GM12878 (cell line): ENCODE measurements around the gene NCKAP5. TPM values are rescaled to one million over a fixed set of nuclear protein-coding genes. Genes with fewer than 3 reads are reported as not detected.

Experiments used
- ATAC-seq: fragments of 200-7000 bp; cut with Tn5 transposase; 3 replicates; pipeline ENCODE4 v1.9.1; 2020; ENCODE audit warnings: mild to moderate bottlenecking, moderate library complexity
- BruUV-seq: library from RNA; stranded (reverse); fragments of 400-500 nt; replicated peaks from 2 replicates; lab custom pipeline; 2021; lab: Mats Ljungman, UMichigan
- CTCF ChIA-PET: fragments of 300-600 bp; sonication (Branson Sonifier 250); formaldehyde crosslinking; extraction: SDS; loops from one replicate; lab custom pipeline; 2021; ENCODE audit warnings: inconsistent platforms; lab: Yijun Ruan, JAX
- POLR2A ChIA-PET: fragments of 350-600 bp; formaldehyde crosslinking; extraction: SDS; loops from one replicate; lab custom pipeline; 2021; ENCODE audit warnings: inconsistent platforms; lab: Charles Lee
- RAD21 ChIA-PET: fragments of 300-600 bp; sonication (Branson Sonifier 250); formaldehyde crosslinking; loops from one replicate; lab custom pipeline; 2023; ENCODE audit warnings: antibody characterized with exemption; ENCODE audit not compliant: unreplicated experiment; lab: Charles Lee
- SMC1A ChIA-PET: fragments of 300-600 bp; sonication (Branson Sonifier 250); formaldehyde crosslinking; loops from one replicate; lab custom pipeline; 2023; ENCODE audit not compliant: unreplicated experiment, uncharacterized antibody; lab: Charles Lee
- DNase-seq: peaks from one replicate; pipeline ENCODE4 v3.0.0-alpha.2; 2011; ENCODE audit warnings: low read depth, low spot score
- FAIRE-seq: peaks from 3 replicates; lab custom pipeline; 2011; peaks lifted over from hg19 to GRCh38; lab: Jason Lieb, UNC
- H2AFZ ChIP-seq: 2 replicates; pipeline ENCODE4 v1.6.0; 2011; ENCODE audit warnings: low read depth, low read length, control low read depth; ENCODE audit not compliant: control insufficient read depth
- H3K27ac ChIP-seq: 2 replicates; pipeline ENCODE4 v1.5.1; 2011; ENCODE audit warnings: control low read depth; ENCODE audit not compliant: control insufficient read depth, insufficient read depth
- H3K27me3 ChIP-seq, 2 experiments: replicated peaks in 1 of 2; 2 replicates each; pipeline versions ENCODE4 v1.6.0 to v1.6.1; 2011; ENCODE audit warnings: low read length in 1 of 2; ENCODE audit not compliant: control insufficient read depth in 2 of 2, insufficient read depth in 2 of 2
- H3K36me3 ChIP-seq, 2 experiments: 2 replicates each; pipeline ENCODE4 v1.5.1; 2011; ENCODE audit warnings: low read length in 1 of 2; ENCODE audit not compliant: control insufficient read depth in 2 of 2, insufficient read depth in 2 of 2
- H3K4me1 ChIP-seq: 2 replicates; pipeline ENCODE4 v1.6.1; 2011; ENCODE audit warnings: mild to moderate bottlenecking, low read length, moderate library complexity, mixed read lengths; ENCODE audit not compliant: control insufficient read depth, insufficient read depth
- H3K4me2 ChIP-seq: 2 replicates; pipeline ENCODE4 v1.6.0; 2011; ENCODE audit warnings: control low read depth; ENCODE audit not compliant: control insufficient read depth, insufficient read depth
- H3K4me3 ChIP-seq: fragments of 200-600 bp; sonication (generic); 2 replicates; pipeline ENCODE4 v1.5.1; 2016
- H3K79me2 ChIP-seq: 2 replicates; pipeline ENCODE4 v1.6.0; 2011; ENCODE audit warnings: low read length; ENCODE audit not compliant: control insufficient read depth, insufficient read depth
- H3K9ac ChIP-seq: 2 replicates; pipeline ENCODE4 v1.8.0; 2011; ENCODE audit warnings: low read length, control low read depth, mixed read lengths; ENCODE audit not compliant: control insufficient read depth, insufficient read depth
- H3K9me3 ChIP-seq: replicated peaks from 3 replicates; pipeline ENCODE4 v1.5.1; 2011; ENCODE audit warnings: mild to moderate bottlenecking, low read length; ENCODE audit not compliant: control insufficient read depth, insufficient read depth
- H4K20me1 ChIP-seq: 2 replicates; pipeline ENCODE4 v1.6.0; 2011; ENCODE audit not compliant: control insufficient read depth, insufficient read depth
- CEBPB ChIP-seq, 2 experiments: fragments of 150-350 bp in 1 of 2; IDR thresholded peaks; 2 replicates each; pipeline ENCODE4 v1.6.1; 2012 to 2014; ENCODE audit warnings: low read depth in 2 of 2, low read length in 2 of 2, borderline replicate concordance in 1 of 2, inconsistent platforms in 1 of 2
- ETV6 ChIP-seq, 2 experiments: fragments of 450-650 bp in 1 of 2; IDR thresholded peaks in 1 of 2; conservative IDR thresholded peaks in 1 of 2; 2 replicates each; pipeline ENCODE4 v1.6.1; 2014; ENCODE audit warnings: antibody characterized with exemption in 1 of 2, borderline replicate concordance in 1 of 2, low read depth in 1 of 2, mild to moderate bottlenecking in 1 of 2, moderate library complexity in 1 of 2
- IKZF2 ChIP-seq, 2 experiments: fragments of 450-650 bp; IDR thresholded peaks; 2 replicates each; pipeline ENCODE4 v1.6.1; 2017; ENCODE audit warnings: mild to moderate bottlenecking in 2 of 2, moderate library complexity in 2 of 2
- KAT2A ChIP-seq: conservative IDR thresholded peaks from 2 replicates; pipeline ENCODE4 v1.6.1; 2011; ENCODE audit warnings: low read depth, low read length; ENCODE audit not compliant: control insufficient read depth
- NRF1 ChIP-seq: conservative IDR thresholded peaks from 2 replicates; pipeline ENCODE4 v1.6.1; 2011; ENCODE audit warnings: mild to moderate bottlenecking, low read depth, low read length, improper control_type of control experiment
- POLR2A ChIP-seq: IDR thresholded peaks from 2 replicates; pipeline ENCODE4 v1.6.1; 2011; ENCODE audit warnings: low read depth, mild to moderate bottlenecking, low read length
- SMAD5 ChIP-seq: IDR thresholded peaks from 2 replicates; pipeline ENCODE4 v1.6.1; 2016; ENCODE audit warnings: antibody characterized with exemption, low read depth
- SPI1 ChIP-seq: IDR thresholded peaks from 2 replicates; pipeline ENCODE4 v1.6.1; 2011; ENCODE audit warnings: low read depth, mild to moderate bottlenecking, low read length, moderate library complexity, borderline replicate concordance; ENCODE audit not compliant: insufficient read depth
- SUZ12 ChIP-seq: fragments of 200-600 bp; sonication (generic); IDR thresholded peaks from one replicate; pipeline ENCODE4 v1.6.1; 2018; ENCODE audit warnings: antibody characterized with exemption, mild to moderate bottlenecking; ENCODE audit not compliant: unreplicated experiment
- TCF7 ChIP-seq: IDR thresholded peaks from 2 replicates; pipeline ENCODE4 v1.6.1; 2014; ENCODE audit warnings: antibody characterized with exemption, borderline replicate concordance
- YBX1 ChIP-seq: fragments of 450-650 bp; IDR thresholded peaks from 2 replicates; pipeline ENCODE4 v1.6.1; 2016; ENCODE audit warnings: antibody characterized with exemption
- ZNF207 ChIP-seq: fragments of 450-650 bp; IDR thresholded peaks from 2 replicates; pipeline ENCODE4 v1.6.1; 2014; ENCODE audit warnings: antibody characterized with exemption, mild to moderate bottlenecking, borderline replicate concordance
- ZSCAN29 ChIP-seq: fragments of 450-650 bp; IDR thresholded peaks from 2 replicates; pipeline ENCODE4 v1.6.1; 2017; ENCODE audit warnings: mild to moderate bottlenecking, moderate library complexity
- WGBS: methylation state at CpG from one replicate; pipeline ENCODE4 v1.1.6; 2016; ENCODE audit warnings: low lambda C conversion rate; ENCODE audit not compliant: insufficient replicate concordance, insufficient coverage; ENCODE audit errors: missing lambda C conversion rate; 5-methylcytosine and 5-hydroxymethylcytosine counted together
- in situ Hi-C: fragments of 300-500 bp; cut with MboI; formaldehyde crosslinking; loops from 9 replicates; pipeline ENCODE4 v1.14.3; 2018; ENCODE audit warnings: mixed read lengths
- intact Hi-C: fragments of 100-400 bp; cut with micrococcal nuclease; formaldehyde crosslinking; loops from one replicate; pipeline ENCODE4 v1.14.2; 2022; ENCODE audit not compliant: unreplicated experiment
- polyA plus RNA-seq, 11 experiments: library from polyadenylated mRNA; depleted of rRNA in 4 of 11; unstranded in 6 of 11; stranded (reverse) in 5 of 11; fragments of >200 nt; fragmentation: Nextera tagmentation in 4 of 11; fragmentation: Illumina TruSeq in 1 of 11; extraction: Ambion mirVana in 4 of 11; extraction: Trizol in 1 of 11; gene quantifications; 1 replicate in 1 of 11; 2 replicates in 10 of 11; pipeline versions ENCODE4 v1.2.1 to v1.2.3, GENCODE V29; 2011 to 2016; ENCODE audit warnings: inconsistent platforms in 2 of 11, missing spikeins in 2 of 11, low read depth in 1 of 11
- total RNA-seq, 4 experiments: library from RNA; depleted of rRNA in 3 of 4; stranded (reverse); fragments of >200 nt in 3 of 4; fragmentation: Illumina TruSeq in 1 of 4; extraction: Trizol in 1 of 4; gene quantifications; 2 replicates each; pipeline versions ENCODE4 v1.2.1 to v1.2.3, GENCODE V29; 2013 to 2021
- TF ChIP-seq, protein P1 (sequence below): fragments of 450-650 bp; IDR thresholded peaks from 2 replicates; pipeline ENCODE4 v1.6.1; 2017; ENCODE audit warnings: low read depth, mild to moderate bottlenecking, moderate library complexity

Gene NCKAP5
- total and polyA plus RNA-seq, 10 of the 15 experiments (the other 5 are each of a cell fraction or from before 2014, with no cell fraction given) = 0.06 to 0.44 (median 0.16) TPM

DNA sequence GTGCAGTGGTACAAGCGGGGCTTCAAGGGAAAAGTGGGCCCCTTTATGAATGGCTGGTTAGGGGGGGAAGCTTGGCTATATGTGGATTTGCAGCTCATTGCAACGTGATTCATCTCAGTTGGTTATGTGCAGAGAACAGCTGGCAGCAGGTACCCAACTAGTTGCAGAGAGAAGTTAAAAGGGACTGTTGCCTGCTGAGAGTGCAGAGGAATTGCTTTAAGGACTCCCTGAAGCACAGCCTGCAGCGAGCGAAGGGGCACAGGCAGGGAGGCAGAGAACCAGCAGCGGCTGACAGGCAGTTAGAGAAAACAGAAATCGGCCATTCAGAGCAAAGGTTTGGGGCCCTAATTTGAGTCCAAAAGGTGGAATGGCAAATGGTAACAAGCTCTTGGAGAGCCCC, 620.1 kb downstream of the NCKAP5 start:
- SMC1A ChIA-PET = interaction anchor here (1.2 to 12.0 kb wide), 4 partner anchors 9 to 54 kb away, joined by 3 to 211 read pairs (median 4); no protein-coding TSS in a partner anchor
- no peak for FAIRE-seq
- BruUV-seq = no TSS peak

More for the DNA sequence above, 620.1 kb downstream of the NCKAP5 start:
- H3K79me2 ChIP-seq = no peaks in the 10 kb centered on the region
- CTCF ChIA-PET = interaction anchor here (1.0 kb wide), 1 partner anchor 8 kb away, joined by 3 read pairs; no protein-coding TSS in a partner anchor
- RAD21 ChIA-PET = no interaction called here
- ATAC-seq (no peak), DNase-seq (no peak)
- H3K27ac ChIP-seq = no peak overlapping the region
- POLR2A ChIA-PET = interaction anchor here (1.1 kb wide), 1 partner anchor 8 kb away, joined by 6 read pairs; no protein-coding TSS in a partner anchor
- H2AFZ ChIP-seq = no peak overlapping the region
- H3K27me3 ChIP-seq = no peaks in the 10 kb centered on the region
- no peak overlapping the region for H3K4me2 ChIP-seq
- H3K9ac ChIP-seq = no peak overlapping the region
- in situ Hi-C loops = no loop called here
- no peak for TF ChIP-seq IKZF2 (IDR thresholded peaks at IDR 0.05)
- TF ChIP-seq KAT2A = no peak
- no peak for TF ChIP-seq ETV6 (conservative IDR thresholded peaks at IDR 0.05 in 1 of 2, IDR thresholded peaks at IDR 0.05 in 1 of 2; ENCODE audit: borderline replicate concordance in 1 of 2, low read depth in 1 of 2)
- no peak for TF ChIP-seq TCF7
- TF ChIP-seq ZSCAN29 = no peak
- TF ChIP-seq SMAD5 = no peak
- no peak for TF ChIP-seq SUZ12
- no peak for TF ChIP-seq SPI1
- TF ChIP-seq NRF1 = no peak
- TF ChIP-seq, protein P1, sequence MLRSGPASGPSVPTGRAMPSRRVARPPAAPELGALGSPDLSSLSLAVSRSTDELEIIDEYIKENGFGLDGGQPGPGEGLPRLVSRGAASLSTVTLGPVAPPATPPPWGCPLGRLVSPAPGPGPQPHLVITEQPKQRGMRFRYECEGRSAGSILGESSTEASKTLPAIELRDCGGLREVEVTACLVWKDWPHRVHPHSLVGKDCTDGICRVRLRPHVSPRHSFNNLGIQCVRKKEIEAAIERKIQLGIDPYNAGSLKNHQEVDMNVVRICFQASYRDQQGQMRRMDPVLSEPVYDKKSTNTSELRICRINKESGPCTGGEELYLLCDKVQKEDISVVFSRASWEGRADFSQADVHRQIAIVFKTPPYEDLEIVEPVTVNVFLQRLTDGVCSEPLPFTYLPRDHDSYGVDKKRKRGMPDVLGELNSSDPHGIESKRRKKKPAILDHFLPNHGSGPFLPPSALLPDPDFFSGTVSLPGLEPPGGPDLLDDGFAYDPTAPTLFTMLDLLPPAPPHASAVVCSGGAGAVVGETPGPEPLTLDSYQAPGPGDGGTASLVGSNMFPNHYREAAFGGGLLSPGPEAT = no peak
- no peak for TF ChIP-seq POLR2A
- TF ChIP-seq CEBPB (IDR thresholded peaks at IDR 0.05; ENCODE audit: borderline replicate concordance in 1 of 2, low read depth in 2 of 2, low read length in 2 of 2) = no peak
- no peak for TF ChIP-seq YBX1
- no peak for TF ChIP-seq ZNF207
- TF ChIP-seq, all 136 proteins: peak for 0
- Histone ChIP-seq H3K36me3 (no peaks in the 10 kb centered on the region), H4K20me1 (no peaks in the 10 kb centered on the region), H3K4me3 (no peak overlapping the region), H3K4me1 (no peaks in the 10 kb centered on the region), H3K9me3 (no peaks in the 10 kb centered on the region)
- intact Hi-C loops = no loop called here
- 25% methylated on average over 6 of the region's 6 CpGs for WGBS
